ENCODE measurements around the gene GTPBP3. TPM values are rescaled to one million over a fixed set of nuclear protein-coding genes. Genes with fewer than 3 reads are reported as not detected.

The GTPBP3 gene
- polyA plus RNA-seq, 4 donors, result 12.2 to 32.5 (median 19.4) TPM

DNA sequence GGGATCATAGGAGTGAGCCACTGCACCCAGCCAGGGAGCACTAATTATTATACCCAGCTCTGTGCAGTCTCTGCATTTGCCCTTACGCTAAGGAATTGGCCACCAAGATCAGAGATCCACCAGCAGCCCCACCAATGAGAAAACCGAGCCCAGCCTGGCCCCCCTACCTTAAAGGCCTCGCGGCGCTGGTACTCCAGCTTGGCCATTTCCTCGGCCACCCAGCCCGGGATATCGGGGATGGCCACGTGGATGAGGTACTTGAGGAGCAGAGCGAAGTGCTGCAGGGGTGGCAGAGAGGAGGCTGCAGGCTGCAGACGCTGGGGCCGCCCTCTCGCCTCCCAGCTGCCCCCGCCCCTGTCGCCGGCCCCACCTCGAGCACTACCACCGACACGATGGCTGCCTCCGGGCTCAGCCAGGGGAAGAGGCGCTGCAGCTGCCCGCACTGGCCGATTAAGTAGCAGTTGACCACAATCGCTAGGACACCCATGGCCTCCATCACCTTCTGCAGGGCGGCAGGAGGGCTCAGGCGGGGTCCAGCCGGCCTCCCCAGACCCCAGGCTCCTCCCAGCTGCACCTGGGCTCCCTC lies 10.2 kb upstream of the GTPBP3 start:
- no peak for DNase-seq (ENCODE audit: low read depth in 4 of 4, low spot score in 3 of 4)

DNA sequence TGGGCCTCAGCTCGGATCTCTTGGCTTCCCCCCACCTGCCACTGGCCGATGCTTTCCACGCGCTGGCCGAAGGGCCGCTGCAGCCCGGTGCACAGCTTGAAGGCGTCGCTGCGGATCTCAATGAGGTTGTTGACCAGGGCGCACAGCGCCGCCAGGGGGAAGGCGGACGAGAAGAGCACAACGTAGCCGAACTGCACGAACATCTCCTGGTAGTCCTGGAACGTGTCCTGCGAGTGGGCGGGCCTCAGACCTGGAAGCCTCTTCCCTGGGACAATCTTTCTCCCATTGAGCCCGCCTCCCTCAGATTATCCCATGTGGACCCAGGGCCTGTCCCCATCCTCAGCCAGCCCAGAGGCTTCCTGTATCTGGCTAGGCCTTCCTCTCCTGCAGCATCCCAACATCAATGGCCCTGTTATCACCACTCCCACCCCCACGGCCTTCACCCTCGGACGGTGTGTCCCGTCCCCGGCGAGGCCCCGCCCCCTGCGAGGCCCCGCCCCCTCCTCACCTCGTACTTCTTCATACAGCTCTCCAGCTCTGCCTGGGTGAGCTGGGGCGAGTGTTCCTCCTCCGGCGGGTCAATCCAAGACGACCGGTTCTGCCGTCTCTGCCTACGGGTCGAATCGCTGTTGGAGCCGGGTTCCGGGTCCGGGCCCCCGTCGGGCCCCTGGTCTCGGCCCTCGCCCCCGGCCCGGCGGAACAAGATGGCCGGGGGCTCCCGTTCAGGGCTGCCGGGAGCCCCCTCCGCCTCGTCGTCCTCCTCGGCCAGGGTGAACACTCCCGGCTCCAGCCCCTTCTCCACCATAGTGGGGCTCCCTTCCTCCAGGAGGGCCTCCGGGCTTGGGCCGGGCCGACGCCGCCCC lies 9.5 kb upstream of the GTPBP3 start:
- peak in 1 of 4 donors; percentile 55 for DNase-seq (ENCODE audit: low read depth in 4 of 4, low spot score in 3 of 4)

DNA sequence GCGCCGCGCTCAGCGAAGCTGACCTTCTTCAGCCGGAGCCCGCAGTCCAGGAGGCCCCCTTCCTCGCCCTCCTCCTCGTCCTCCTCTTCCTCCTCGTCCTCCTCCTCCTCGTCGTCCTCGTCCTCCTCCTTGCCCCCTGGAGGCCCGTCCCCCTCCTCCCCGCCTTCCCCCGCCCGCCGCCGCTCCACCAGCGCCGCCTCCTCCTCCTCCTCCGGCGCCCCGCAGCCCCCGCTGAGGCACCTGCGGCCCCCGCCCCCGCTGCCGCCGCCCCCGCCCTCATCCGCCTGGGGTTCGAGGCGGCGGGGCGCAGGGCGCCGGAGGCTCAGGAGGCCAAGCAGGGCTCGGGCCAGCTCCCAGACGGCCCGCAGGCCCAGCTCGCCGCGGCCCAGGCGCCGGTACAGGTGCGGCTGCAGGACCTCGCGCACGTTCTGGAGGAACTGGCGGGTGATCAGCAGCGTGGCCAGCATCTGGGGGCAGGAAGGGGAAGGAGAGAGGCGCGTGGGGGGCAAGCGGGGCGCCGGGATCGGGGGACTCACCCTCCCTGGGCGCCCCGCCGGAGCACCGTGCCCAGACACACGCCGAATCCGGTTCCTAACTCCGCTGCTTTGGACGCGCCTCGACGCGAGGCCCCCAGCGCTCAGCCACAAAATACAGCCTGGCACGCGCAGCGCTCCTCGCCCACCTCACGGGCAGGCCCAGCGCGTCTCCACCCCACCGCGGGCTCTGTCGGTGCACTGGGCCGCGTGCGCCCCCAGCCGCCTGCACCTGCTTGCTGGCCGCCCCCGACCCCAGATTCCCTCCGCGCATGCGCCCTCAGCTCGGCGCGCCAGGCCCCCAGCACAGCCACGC lies 8.6 kb upstream of the GTPBP3 start:
- no peak for DNase-seq (ENCODE audit: low read depth in 4 of 4, low spot score in 3 of 4)

DNA sequence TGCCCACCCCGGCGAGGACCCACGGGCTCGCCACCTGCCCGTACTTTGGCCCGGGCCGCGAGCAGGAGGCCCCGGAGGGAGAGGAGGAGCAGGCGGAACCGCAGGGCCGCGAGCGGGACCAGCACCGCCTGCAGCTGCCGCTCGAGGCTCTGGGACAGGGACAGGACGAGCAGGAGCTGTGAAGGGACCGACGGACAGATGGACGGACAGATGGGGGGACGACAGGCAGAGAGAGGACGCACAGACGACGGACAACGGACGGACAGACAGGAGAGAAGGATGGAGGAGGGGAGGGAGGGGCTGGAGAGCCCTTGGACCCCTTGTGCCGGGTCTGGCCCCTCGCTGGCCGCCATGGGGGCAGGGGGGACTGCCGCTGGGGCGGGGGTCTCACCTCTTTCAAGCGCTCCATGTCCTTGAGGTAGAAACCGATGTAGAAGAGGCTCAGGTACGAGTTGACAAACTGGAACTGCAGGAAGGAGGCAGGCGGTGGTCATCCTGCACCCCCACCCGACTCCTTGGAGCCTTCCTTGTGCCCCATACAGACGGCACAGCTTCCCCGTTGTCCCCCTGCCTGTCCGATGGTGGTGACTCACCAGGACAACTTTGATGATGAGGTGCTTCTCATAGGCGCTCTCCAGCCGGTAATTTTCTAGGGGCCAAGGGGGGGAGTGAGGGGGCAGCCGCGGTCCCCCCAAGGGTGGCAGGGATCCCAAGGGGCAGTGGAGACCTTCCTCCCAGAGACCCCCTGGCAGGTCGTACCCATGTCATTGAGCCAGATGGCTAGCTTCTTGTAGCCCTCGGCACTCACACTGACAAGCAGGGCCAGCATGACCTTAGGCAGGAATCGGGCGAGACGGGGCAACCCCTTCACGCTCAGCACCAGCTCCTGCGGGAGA lies 7.7 kb upstream of the GTPBP3 start:
- DNase-seq (ENCODE audit: low read depth in 4 of 4, low spot score in 3 of 4), result no peak

DNA sequence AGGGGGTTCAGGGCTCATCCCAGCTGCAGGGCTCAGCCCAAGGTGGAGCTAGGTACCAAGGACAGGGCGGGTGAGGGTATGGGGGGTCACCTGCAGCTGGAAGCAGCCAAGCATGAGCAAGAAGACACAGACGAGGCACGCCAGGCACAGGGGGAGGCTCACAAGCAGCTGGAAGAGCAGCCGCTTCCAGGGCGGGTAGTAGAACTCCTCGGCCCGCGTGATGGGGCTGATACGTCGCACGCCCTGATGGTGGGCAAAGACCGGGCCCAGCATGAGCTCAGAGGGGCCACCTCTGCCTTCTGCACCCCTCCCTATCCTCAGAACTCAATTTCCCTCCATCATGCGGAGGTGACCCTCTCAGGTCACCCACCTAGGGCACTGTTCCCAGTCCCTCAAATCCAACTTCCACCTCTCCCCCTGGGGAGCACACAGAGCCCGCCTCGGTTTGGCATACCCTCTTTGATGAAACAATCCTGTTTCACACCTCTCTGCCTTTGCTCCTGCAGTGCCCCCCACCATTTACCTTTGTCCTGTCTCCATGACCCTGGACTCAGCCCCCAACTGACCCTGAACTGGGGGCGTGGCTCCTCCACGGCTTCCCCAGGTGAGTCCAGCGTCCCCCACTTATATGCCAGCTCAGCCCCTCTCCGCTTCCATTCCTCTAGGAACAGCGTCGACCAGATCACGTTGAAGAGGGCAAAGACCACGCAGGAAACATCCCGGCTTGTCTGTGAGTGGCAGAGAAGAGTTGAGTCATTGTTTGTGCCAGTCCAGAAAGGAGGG lies 6.9 kb upstream of the GTPBP3 start:
- DNase-seq (ENCODE audit: low read depth in 4 of 4, low spot score in 3 of 4), result no peak

DNA sequence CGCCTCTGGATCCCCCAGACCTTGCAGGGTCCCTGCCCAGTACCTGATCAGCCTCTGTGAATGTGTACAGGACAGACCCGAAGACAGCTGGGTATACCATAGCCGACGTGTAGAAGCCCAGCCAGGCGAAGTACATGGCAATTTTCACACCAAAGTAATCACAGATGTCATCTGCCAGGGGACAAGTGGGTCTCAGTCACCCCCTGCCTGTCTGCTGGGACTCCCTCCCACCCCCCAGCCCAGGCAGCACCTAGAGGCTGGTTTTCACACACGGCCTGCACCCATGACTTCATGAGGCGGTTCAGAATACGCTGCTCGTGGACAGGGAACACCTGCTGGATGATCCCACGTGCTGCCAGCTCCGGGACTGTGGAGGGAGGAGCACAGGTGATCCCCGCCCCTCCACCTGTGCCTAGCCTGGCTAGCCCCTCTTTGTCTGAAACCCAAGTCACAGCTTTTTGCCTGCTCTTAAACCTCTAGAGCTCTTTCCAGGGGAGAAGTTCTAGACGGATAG lies 6.3 kb upstream of the GTPBP3 start:
- no peak for DNase-seq (ENCODE audit: low read depth in 4 of 4, low spot score in 3 of 4)

DNA sequence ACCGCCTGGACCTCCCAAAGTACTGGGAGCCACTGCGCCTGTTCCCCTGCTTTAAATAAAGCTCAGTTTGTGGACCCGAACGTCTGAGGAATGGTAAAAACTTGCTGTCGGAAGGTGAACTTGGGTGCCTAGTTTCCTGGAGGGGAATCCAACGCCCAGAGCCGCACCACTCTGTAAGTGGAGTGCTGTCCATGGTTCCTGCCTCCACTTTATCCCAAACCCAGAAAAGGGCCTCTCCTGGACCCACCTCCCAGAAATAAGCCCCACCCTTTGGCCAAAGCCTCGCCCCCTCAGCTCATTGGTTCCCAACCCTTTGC lies 5.0 kb upstream of the GTPBP3 start:
- DNase-seq (ENCODE audit: low read depth in 4 of 4, low spot score in 3 of 4), result no peak

DNA sequence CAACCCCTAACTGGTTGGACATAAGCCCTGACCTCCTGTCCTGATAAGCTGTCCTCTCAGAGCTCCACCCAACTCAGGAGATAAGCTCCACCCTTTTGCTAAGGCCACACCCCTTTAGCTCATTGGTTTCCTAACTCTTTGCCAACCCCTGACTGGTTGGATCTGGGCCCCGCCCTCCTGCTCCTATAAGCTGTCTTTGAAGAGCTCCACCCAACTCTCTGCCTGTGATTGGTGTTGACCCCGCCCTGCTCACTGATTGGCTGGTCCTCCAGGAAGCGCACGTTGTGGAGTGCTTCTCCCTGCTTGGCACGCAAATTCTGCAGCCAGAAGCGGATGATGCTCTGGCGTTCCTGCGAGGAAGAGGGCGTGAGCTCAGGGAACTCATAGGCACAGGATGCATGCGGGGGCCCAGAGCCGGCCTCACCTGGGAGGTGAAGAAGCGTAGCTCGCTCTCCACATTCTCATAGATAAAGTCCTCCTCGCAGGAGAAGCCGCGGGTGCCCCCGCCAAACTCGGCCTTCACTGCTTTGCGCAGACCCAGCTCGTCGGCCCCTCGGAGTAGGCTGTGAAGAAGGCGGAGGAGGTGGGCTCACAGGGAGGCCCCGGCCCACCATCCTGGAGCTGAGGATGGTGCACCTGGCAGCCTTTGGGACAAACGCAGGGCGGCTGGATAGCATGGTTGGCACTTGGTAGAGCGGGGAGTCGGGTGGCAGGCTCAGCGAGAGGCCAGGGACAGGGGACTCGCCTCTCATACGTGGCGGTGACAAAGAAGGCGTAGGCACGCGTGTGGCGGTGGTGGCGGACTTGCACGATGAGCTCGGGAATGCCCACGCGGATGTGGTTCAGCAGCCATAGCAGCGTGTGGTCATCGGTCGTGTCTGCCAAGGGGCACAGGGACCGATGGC lies 4.4 kb upstream of the GTPBP3 start:
- no peak for DNase-seq (ENCODE audit: low read depth in 4 of 4, low spot score in 3 of 4)

DNA sequence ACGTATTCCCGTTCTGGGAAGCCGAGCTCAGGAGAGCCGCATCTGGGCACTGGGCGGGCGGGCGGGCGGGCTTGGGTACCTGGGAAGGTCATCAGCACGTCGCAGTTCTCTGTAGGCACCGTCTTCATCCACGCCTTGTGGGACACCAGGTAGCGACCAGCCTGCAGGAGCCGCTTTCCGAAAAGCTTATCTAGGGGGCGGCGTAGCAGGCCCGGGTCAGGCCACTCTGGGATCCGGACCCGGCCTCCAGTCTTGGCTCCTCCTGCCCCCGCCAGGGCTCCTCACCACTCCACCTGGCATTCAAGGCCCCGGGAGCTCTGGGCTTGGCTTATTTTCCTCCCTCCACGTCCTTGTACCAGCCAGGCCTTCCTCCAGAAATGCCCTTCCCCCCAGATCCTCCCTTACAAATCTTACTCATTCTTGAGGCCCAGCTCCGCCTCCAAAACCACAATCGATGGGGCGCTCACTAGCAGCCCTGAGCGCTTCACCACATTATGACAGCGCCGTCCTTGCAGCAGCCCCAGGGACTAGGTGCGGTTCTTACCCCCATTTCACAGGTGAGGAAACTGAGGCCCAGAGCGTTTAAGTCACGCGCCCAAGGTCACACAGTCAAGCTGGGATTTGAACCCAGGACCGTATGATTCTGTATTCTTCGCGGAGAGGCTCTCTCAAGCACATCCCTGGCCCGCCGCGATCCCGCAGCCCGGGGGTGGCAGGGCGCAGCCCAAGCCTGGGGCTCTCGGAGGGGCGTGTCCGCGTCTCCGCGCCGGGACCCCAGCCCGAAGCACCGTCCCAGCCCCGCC lies 3.5 kb upstream of the GTPBP3 start:
- no peak for DNase-seq (ENCODE audit: low read depth in 4 of 4, low spot score in 3 of 4)

DNA sequence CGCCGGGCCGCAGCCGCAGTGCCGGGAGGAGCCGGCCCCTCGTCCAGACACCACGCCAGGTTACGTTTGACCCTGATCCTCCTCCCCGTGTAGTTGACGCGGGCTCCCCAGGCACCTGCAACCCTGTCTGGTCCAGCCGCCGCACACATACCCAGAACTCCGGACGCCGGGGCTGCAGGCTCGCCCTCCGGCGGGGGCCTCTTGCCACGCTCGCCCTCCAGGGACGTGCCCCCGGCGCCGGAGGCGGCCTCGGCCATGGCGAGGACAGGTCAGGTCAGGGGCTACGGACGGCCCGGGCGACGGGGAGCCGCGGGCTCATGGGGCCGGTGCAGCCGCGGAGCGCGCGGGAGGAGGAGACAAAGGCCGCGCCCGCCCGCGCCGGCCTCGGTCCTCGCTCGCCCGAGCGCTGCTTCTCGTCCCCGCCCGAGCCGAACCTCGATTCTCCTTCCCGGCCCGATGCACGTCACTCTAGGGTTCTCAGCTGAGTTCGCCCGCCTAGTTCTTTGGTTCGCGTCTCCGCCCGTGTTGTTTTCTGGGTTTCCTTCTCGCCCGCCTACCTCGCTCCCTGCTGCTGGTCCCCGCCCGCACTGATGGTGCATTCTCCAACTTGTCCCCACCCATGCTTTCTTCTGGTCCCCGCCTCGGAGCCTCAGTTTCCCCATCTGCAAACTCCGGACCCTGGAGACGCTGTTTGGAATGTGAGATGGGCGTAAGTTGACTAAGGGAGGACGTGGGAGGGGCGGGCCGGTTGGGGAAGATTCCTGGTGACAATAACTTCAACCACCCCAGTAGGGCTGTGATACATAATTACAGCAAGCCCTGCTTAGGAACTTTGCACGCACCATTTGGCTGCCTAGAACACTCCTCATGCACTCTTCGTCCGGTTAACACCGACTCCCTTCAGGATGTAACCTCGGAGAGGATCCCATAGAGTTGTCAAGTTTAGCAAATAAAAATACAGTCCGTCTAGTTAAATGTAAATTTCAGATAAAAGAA lies 2.6 kb upstream of the GTPBP3 start, which contains the start of gene ANO8:
TSS of gene ANO8 (minus strand) at position 442 of the 996 bp plus-strand sequence. CDS start at position 257, 185 bp downstream.
- peak; percentile 89 to 99 (median 94) for DNase-seq (ENCODE audit: low read depth in 4 of 4, low spot score in 3 of 4)

DNA sequence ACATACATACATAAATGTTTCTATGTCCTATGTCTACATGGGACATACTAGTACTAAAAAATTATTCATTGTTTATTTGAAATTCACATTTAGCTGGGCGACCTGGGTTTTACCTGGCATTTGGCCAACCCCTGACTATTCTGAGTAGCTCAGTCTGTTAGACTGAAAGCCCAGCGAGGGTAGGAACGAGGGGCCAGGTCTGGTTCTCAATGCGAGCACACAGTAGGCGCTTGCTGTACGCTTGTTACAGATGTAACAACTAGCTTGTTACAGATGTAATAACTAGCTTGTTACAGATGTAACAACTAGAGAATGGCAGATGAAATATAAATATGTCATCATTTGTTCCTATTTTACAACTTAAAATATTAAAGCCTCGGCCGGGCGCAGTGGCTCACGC lies 1.8 kb upstream of the GTPBP3 start:
- DNase-seq (ENCODE audit: low read depth in 4 of 4, low spot score in 3 of 4), result no peak

DNA sequence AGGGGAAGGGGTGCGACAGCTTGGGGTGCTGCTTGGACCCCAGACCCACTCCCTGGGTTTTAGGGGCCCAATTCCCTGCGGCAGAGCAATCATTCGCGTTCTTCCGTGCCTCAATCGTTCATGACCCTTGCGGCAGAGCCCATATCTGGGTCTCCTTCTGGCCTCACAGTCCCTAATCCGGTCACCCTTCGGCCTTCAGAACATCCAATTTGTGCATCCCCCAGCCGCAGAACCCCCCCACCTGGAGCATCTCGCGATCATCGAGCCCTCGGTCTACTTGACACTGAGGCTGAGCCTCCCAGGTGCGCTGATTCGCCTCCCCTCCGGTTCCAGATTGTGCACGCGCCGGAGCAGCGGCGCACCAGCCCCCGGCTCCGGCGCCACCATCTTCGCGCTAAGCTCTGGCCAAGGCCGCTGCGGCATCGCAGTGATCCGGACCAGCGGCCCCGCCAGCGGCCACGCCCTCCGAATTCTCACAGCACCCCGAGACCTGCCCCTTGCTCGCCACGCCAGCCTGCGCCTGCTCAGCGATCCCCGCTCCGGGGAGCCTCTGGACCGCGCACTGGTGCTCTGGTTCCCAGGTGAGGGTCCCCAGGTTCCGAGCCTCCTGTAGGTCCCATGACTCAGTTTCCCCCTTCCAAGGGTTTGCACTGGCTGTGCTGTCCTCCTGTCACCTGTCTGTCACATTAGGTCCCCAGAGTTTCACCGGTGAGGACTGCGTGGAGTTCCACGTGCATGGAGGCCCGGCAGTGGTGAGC lies 501 bp downstream of the GTPBP3 start:
- no peak for DNase-seq (ENCODE audit: low read depth in 4 of 4, low spot score in 3 of 4)

DNA sequence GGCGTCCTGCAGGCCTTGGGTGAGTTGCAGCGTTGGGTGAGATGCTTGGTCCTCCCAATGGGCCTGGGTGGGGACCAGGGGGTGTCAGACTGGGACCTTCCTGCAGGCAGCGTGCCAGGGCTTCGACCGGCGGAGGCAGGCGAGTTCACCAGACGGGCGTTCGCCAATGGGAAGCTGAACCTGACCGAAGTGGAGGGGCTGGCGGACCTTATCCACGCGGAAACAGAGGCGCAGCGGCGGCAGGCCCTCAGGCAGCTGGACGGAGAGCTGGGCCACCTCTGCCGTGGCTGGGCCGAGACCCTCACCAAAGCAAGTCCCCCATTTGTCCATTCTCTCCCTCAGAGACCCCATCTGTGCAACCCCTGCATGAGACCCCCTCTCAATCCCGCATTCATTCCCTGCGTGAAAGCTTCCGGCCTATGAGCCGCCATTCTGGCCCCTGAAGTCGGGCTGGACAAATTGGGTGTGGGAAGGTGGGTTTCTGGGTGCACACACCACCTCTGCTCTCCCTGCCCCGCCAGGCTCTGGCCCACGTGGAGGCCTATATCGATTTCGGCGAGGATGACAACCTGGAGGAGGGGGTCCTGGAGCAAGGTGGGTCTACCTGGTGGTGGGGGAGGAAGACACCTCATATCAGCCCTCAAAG lies 1.2 kb downstream of the GTPBP3 start:
- DNase-seq (ENCODE audit: low read depth in 4 of 4, low spot score in 3 of 4), result no peak

DNA sequence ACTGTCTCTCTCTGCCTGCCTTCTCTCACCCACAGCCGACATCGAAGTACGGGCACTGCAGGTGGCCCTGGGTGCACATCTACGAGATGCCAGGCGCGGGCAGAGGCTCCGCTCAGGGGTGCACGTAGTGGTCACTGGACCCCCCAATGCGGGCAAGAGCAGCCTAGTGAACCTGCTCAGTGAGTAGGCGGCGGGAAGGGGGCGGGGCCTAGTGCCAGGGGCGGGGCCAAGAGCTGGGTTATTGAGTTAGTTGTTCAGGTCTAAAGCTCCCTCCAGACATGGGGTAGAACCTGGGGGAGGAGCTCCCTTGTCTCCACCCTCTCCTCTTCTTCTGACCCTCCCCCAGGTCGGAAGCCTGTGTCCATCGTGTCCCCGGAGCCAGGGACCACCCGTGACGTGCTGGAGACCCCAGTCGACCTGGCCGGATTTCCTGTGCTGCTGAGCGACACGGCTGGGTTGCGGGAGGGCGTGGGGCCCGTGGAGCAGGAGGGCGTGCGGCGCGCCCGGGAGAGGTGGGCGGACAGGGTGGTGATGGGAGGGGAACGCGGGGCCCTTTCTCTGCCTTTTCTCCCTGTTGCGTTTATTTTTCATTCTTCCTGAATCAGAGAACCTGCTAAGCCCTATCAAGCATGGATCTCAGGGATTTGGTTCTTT lies 1.9 kb downstream of the GTPBP3 start:
- DNase-seq (ENCODE audit: low read depth in 4 of 4, low spot score in 3 of 4), result no peak

Measured in left renal pelvis (tissue), 4 donors.